Activated CD4-positive, alpha-beta T cell treated with anti-CD3 and anti-CD28 coated beads for 36 hours (primary cell): ENCODE data around the gene SAMD4B. TPM values are rescaled to one million over a fixed set of nuclear protein-coding genes. Genes with fewer than 3 reads are reported as not detected.
A peak's percentile ranks its signal among the peaks of the same experiment; 100 is the strongest.

Experiments
- ATAC-seq: fragments of 200-7000 bp; cut with Tn5 transposase; one replicate; pipeline ENCODE4 v1.10.0; 2021; ENCODE audit warnings: mild to moderate bottlenecking, moderate library complexity
- CTCF ChIA-PET: fragments of 350-600 bp; sonication (Branson Sonifier 250); formaldehyde crosslinking; loops from one replicate; lab custom pipeline; 2021; ENCODE audit warnings: antibody characterized with exemption; lab: Charles Lee
- POLR2A ChIA-PET: fragments of 350-600 bp; sonication (Branson Sonifier 250); formaldehyde crosslinking; loops from one replicate; lab custom pipeline; 2021; ENCODE audit warnings: antibody characterized with exemption, inconsistent platforms; lab: Charles Lee
- DNase-seq: peaks from one replicate; pipeline ENCODE4 v3.0.0-alpha.2; 2020
- H3K27ac Mint-ChIP-seq: one replicate; pipeline ENCODE4 v1.8.0; 2021; ENCODE audit warnings: mixed read lengths
- H3K27me3 Mint-ChIP-seq: one replicate; pipeline ENCODE4 v1.8.0; 2021; ENCODE audit warnings: mixed read lengths
- H3K36me3 Mint-ChIP-seq: one replicate; pipeline ENCODE4 v1.8.0; 2021; ENCODE audit warnings: low read depth, mixed read lengths
- H3K4me1 Mint-ChIP-seq: one replicate; pipeline ENCODE4 v1.8.0; 2021; ENCODE audit warnings: mixed read lengths
- H3K4me3 Mint-ChIP-seq: one replicate; pipeline ENCODE4 v1.8.0; 2021; ENCODE audit warnings: mild to moderate bottlenecking, moderate library complexity, mixed read lengths
- H3K9me3 Mint-ChIP-seq: one replicate; pipeline ENCODE4 v1.8.0; 2021; ENCODE audit warnings: low read depth, mixed read lengths
- intact Hi-C, 2 experiments: fragments of 100-400 bp; cut with DNase I in 1 of 2; cut with micrococcal nuclease in 1 of 2; formaldehyde crosslinking; loops; one replicate each; pipeline versions ENCODE4 v1.14.2 to v1.15.1; 2022 to 2024; cut with DNase I, micrococcal nuclease
- total RNA-seq, 2 experiments: library from RNA; stranded (reverse); gene quantifications; one replicate each; pipeline ENCODE4 v1.2.3, GENCODE V29; 2021

Gene SAMD4B
- total RNA-seq, 2 experiments from 2014 or later, result 45.2 to 46.9 TPM

DNA sequence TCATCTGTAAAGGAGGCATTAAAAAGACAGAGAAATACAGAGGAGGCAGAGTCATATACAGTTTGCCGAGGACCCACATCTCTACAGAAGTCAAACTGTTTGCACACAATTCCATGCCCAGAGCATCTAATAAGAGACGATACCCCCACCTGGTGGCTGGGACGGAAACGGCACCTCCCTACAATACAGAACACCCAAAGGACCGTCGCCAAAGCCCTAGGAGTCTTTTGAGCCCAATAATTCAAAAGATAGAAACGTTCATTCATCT lies 69.5 kb downstream of the SAMD4B start:
- H3K27me3 Mint-ChIP-seq, result no peaks in the 10 kb centered on the region
- H3K27ac Mint-ChIP-seq, result peak overlapping the region; percentile 92
- peak; percentile 56 for ATAC-seq

DNA sequence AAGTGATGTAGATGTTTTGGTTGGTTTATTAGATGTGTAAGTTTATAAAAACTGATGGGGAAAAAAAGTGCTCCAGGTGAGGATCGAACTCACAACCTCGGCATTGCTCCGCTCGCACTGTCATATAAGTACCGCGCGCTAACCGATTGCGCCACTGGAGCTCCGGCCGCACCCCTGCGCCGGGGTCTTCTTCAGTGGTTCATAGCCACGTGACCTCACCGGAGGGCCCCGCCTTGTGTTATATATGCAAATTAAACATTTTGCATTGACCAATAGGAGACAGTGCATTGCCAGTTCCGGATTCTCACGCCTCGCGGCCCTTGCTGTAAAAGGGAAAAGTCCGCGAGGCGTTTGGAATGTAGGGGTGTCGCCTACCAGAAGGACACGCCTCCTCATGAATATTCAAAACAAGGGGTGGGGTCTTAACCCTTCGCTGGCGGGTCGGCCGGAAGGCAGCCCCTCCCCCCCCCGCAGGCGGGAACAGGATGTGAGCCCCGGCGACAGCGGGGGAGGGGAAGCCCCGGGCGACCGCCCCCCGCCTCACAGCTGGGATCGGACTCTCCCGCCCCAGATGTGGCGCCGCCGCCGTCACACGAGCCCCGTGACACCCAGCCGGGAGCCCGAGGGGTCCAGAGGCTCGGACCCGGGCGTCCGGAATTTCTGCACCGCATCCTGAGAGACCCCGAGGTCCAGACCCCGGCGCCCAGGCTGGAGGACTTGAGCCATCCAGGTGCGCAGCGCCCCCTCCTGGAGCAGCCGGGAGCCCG lies 70.1 kb downstream of the SAMD4B start, which contains the start of gene PLEKHG2:
Gene PLEKHG2 (plus strand): TSS at position 570 of the 767 bp plus-strand sequence. CDS start 1,418 bp downstream, outside the sequence.
- peak; percentile 98 for DNase-seq
- H3K27ac Mint-ChIP-seq, result peak within 1 kb of the TSS; percentile 92
- intact Hi-C loops, result loop anchor here (1.0 to 2.0 kb wide), 17 partner anchors 10 to 561 kb away; partner anchors contain the start of genes MED29 (in 2 of the 2), PAF1 (in 2 of the 2), SAMD4B (in 2 of the 2) and EID2 (in 1 of the 2)
- POLR2A ChIA-PET, result interaction anchor here (0.7 to 2.3 kb wide), 6 partner anchors 10 to 24 kb away, joined by 3 to 22 read pairs (median 8); partner anchors contain the start of genes MED29, PAF1 and RPS16
- H3K27me3 Mint-ChIP-seq, result no peaks in the 10 kb centered on the region
- peak within 1 kb of the TSS; percentile 73 for H3K4me3 Mint-ChIP-seq
- peaks cover 32% of the 10 kb centered on the region for H3K4me1 Mint-ChIP-seq
- CTCF ChIA-PET, result interaction anchor here (0.6 to 2.3 kb wide), 13 partner anchors 10 to 84 kb away, joined by 3 to 79 read pairs (median 7); partner anchors contain the start of genes MED29, PAF1 and RPS16
- no peaks in the 10 kb centered on the region for H3K9me3 Mint-ChIP-seq
- ATAC-seq, result peak; percentile 73
- H3K36me3 Mint-ChIP-seq, result peaks cover 36% of the 10 kb centered on the region

More for the DNA sequence above, 69.5 kb downstream of the SAMD4B start:
- DNase-seq, result peak; percentile 95
- H3K36me3 Mint-ChIP-seq, result peaks cover 41% of the 10 kb centered on the region
- intact Hi-C loops, result loop anchor here (1.0 to 2.0 kb wide), 18 partner anchors 9 to 560 kb away; partner anchors contain the start of genes MED29 (in 2 of the 2), PAF1 (in 2 of the 2), SAMD4B (in 2 of the 2) and EID2 (in 1 of the 2)
- peaks cover 32% of the 10 kb centered on the region for H3K4me1 Mint-ChIP-seq
- no peaks in the 10 kb centered on the region for H3K9me3 Mint-ChIP-seq
- peak overlapping the region; percentile 73 for H3K4me3 Mint-ChIP-seq
- ChIA-PET CTCF (interaction anchor here (0.8 to 2.3 kb wide), 15 partner anchors 10 to 122 kb away, joined by 3 to 79 read pairs (median 5); partner anchors contain the start of genes MED29, PAF1 and RPS16), POLR2A (interaction anchor here (0.7 to 2.3 kb wide), 7 partner anchors 10 to 24 kb away, joined by 3 to 22 read pairs (median 4); partner anchors contain the start of genes MED29, PAF1 and RPS16)

DNA sequence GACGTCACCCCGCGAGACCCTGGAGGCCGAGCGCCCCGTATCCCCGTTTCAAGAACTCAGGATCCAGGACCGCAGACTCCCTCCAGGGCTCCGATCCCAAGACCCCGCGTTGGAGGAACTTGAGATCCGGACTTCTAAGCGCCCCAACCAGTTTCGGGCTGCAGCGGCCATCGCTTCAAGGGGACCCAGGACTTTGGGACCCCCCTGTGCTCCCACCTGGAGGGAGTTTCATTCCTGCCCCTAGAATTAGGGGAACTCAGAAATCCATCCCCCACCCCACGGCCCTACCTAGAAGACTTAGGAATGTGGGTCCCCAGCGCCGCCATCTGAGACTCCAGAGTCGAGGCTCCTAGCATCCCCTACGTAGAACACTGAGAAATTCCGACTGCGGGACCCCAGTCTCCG lies 70.6 kb downstream of the SAMD4B start:
- intact Hi-C loops, result loop anchor here (1.0 to 2.0 kb wide), 17 partner anchors 11 to 562 kb away; partner anchors contain the start of genes MED29 (in 2 of the 2), PAF1 (in 2 of the 2), SAMD4B (in 2 of the 2) and EID2 (in 1 of the 2)
- no peaks in the 10 kb centered on the region for H3K27me3 Mint-ChIP-seq
- H3K9me3 Mint-ChIP-seq, result no peaks in the 10 kb centered on the region
- peaks cover 33% of the 10 kb centered on the region for H3K36me3 Mint-ChIP-seq
- H3K27ac Mint-ChIP-seq, result peak overlapping the region; percentile 92
- H3K4me3 Mint-ChIP-seq, result peak overlapping the region; percentile 73
- peaks cover 32% of the 10 kb centered on the region for H3K4me1 Mint-ChIP-seq
- DNase-seq (peak; percentile 34), ATAC-seq (no peak)
- CTCF ChIA-PET, result interaction anchor here (1.1 to 2.3 kb wide), 7 partner anchors 11 to 59 kb away, joined by 3 to 79 read pairs (median 9); partner anchors contain the start of genes MED29, PAF1 and RPS16
- POLR2A ChIA-PET, result interaction anchor here (2.1 to 2.3 kb wide), 3 partner anchors 11 to 22 kb away, joined by 13 to 22 read pairs (median 18); partner anchors contain the start of genes MED29 and PAF1

DNA sequence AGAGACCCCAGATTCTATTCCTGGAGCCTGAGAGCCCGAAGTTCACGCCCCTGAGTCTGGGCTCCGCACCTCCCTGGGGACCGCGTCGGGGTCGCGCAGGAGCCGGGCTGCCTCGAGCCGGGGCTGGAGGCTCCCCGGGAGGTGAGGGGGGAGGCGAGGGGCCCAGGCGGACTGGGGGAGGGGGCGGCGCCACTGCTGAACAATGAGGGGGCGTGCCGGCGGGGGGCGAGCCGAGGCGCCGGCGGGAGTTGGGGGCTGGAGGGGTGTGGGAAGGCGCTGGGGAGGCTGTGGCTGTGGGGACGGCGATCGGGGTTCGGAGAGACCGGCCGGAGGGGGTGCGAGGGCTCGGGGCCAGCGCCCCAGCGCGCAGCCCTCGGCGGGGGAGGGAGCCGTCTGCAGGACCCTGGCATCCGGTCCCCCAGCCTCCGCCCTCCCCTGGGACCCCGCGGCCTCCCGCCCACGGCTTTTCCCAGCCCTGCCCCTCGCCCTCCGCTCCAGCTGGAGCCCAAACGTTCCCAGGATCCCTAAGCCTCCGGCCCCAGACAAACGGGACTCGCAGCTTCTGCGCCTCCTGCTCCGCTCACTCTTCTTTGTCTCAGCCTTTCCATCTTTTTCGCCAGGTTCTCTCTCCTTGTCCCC lies 71.2 kb downstream of the SAMD4B start:
- peaks cover 32% of the 10 kb centered on the region for H3K4me1 Mint-ChIP-seq
- ATAC-seq (no peak), DNase-seq (peak; percentile 53)
- peaks cover 27% of the 10 kb centered on the region for H3K36me3 Mint-ChIP-seq
- no peaks in the 10 kb centered on the region for H3K9me3 Mint-ChIP-seq
- intact Hi-C loops, result loop anchor here (2.0 kb wide), 2 partner anchors 17 to 483 kb away; partner anchors contain the start of genes MRPS12 (in 1 of the 2) and SARS2 (in 1 of the 2)
- peak overlapping the region; percentile 92 for H3K27ac Mint-ChIP-seq
- no peaks in the 10 kb centered on the region for H3K27me3 Mint-ChIP-seq
- ChIA-PET POLR2A (interaction anchor here (1.1 kb wide), 1 partner anchor 22 kb away, joined by 3 read pairs; the partner anchor contains the start of gene RPS16), CTCF (interaction anchor here (0.9 kb wide), 1 partner anchor 11 kb away, joined by 3 read pairs; no protein-coding TSS in a partner anchor)
- H3K4me3 Mint-ChIP-seq, result peak overlapping the region; percentile 73

DNA sequence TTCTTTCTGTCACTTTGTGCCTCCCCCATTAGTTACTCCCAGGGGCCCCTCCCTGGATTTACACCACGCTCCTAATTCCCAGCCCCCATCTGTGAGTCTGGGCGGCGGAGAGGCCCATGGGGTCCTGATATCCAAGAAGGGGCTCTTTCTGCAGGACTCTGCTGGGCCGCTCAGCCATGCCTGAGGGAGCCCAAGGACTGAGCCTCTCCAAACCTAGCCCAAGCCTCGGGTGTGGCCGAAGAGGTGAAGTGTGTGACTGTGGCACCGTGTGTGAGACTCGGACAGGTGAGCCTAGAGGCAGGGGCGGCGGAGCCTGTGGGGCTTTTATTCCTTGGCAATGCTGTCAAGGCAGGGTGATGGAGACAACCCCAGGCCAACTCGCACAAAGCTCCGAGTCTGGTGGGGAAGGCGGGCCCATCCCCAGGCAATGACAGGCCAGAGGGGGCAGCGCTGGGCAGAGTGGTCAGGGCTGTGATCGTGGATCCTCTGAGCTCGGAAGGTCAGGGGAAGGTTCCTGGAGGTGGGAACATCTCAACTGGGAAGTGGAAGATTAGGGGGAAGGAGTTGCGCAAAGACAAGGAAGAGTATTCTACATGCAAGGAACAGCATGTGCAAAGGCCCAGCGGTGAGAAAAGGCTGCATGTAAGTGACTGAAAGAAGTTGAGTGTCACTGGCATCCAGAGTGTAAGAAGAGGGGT lies 71.8 kb downstream of the SAMD4B start:
- Mint-ChIP-seq H3K27ac (peak overlapping the region; percentile 77), H3K4me3 (peak overlapping the region; percentile 73), H3K9me3 (no peaks in the 10 kb centered on the region), H3K4me1 (peaks cover 32% of the 10 kb centered on the region), H3K27me3 (no peaks in the 10 kb centered on the region), H3K36me3 (peaks cover 23% of the 10 kb centered on the region)
- no peak for DNase-seq
- ChIA-PET POLR2A (interaction anchor here (1.1 kb wide), 1 partner anchor 22 kb away, joined by 3 read pairs; the partner anchor contains the start of gene RPS16), CTCF (interaction anchor here (0.6 to 0.9 kb wide), 4 partner anchors 10 to 86 kb away, joined by 3 read pairs; no protein-coding TSS in a partner anchor)
- no peak for ATAC-seq
- intact Hi-C loops, result loop anchor here (2.0 kb wide), 2 partner anchors 17 to 483 kb away; partner anchors contain the start of genes MRPS12 (in 1 of the 2) and SARS2 (in 1 of the 2)

DNA sequence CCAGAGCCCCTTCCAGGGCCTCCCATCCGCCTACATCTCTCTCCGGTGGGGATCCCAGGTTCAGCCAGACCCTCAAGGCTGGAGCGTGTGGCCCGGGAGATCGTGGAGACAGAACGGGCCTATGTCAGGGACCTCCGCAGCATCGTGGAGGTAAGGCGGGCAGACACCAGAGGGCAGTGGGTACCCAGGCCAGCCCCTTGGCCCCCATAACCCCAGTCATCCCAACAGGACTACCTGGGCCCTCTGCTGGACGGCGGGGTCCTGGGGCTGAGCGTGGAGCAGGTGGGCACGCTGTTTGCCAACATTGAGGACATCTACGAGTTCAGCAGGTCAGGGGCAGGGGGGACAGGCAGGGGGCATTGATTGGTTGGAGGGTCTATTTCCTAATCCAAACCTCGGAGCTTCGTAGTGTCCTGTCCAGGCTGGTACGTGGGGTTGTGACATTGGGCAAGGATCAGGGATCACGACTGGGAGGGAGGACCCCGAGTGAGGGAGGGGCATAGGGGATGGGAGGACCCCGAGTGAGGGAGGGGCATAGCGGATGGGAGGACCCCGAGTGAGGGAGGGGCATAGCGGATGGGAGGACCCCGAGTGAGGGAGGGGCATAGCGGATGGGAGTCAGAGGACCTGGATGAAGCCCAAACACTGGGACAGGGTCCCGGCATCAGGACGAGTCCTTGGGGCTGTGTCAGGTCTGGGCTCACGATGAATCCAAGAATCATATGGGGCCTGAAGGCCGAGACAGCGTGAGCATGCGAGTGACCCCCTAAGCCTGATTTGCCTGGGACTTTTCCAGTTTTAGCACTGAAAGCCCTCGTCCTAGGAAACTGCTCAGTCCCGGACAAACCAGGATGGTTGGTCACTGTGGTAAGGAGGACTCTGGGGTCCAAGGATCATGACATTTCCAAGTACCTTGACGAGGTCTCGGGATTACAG lies 73.2 kb downstream of the SAMD4B start:
- H3K4me3 Mint-ChIP-seq, result no peak overlapping the region
- H3K27me3 Mint-ChIP-seq, result no peaks in the 10 kb centered on the region
- intact Hi-C loops, result no loop called here
- H3K27ac Mint-ChIP-seq, result no peak overlapping the region
- H3K4me1 Mint-ChIP-seq, result peaks cover 29% of the 10 kb centered on the region
- DNase-seq (no peak), ATAC-seq (no peak)
- H3K9me3 Mint-ChIP-seq, result no peaks in the 10 kb centered on the region
- CTCF ChIA-PET, result interaction anchor here (0.6 to 1.2 kb wide), 3 partner anchors 12 to 18 kb away, joined by 3 read pairs; no protein-coding TSS in a partner anchor
- POLR2A ChIA-PET, result no interaction called here
- H3K36me3 Mint-ChIP-seq, result peaks cover 23% of the 10 kb centered on the region

DNA sequence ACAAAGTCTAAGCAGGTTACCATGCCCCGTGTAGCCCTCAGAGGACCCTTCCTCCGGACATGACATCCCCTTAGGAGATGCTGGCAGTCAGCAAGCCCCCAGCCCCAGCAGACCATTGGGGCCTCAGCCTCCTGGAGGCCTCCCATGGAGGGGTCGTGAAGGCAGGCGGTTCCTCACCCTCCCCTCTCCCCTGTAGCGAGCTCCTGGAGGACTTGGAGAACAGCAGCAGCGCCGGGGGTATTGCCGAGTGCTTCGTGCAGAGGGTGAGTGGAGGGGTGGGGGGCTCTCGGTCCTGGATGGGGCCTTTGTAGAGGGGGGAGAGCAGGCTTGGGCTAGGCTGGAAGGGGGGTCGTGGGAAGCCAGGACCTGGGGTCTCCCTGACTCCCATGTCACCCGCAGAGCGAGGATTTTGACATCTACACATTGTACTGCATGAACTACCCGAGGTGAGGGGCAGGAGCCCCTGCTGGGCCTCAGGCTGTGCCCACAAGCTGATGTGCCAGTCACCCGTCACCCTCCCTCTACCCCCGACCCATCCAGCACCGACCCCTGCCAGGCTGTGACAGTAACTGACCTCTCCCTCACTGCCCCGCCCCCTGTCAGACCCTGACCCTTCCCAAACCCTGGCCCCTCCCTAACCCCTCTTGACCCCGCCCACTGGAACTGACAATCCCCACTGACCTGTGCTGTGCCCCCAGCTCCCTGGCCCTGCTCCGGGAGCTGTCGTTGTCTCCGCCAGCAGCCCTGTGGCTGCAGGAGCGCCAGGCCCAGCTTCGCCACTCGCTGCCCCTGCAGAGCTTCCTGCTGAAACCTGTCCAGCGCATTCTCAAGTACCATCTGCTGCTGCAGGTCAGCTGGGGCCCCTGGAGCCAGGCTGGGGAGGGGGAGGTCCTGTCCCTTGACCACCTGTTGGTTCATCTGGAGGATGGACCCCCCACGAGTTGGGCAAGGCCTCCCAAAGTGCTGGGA lies 74.2 kb downstream of the SAMD4B start:
- intact Hi-C loops, result no loop called here
- ATAC-seq (no peak), DNase-seq (no peak)
- Mint-ChIP-seq H3K4me3 (no peak overlapping the region), H3K27me3 (no peaks in the 10 kb centered on the region), H3K36me3 (peaks cover 20% of the 10 kb centered on the region), H3K4me1 (peaks cover 18% of the 10 kb centered on the region), H3K9me3 (no peaks in the 10 kb centered on the region), H3K27ac (no peak overlapping the region)
- CTCF ChIA-PET, result interaction anchor here (1.2 kb wide), 1 partner anchor 11 kb away, joined by 3 read pairs; no protein-coding TSS in a partner anchor
- POLR2A ChIA-PET, result interaction anchor here (0.7 kb wide), 1 partner anchor 11 kb away, joined by 3 read pairs; no protein-coding TSS in a partner anchor

DNA sequence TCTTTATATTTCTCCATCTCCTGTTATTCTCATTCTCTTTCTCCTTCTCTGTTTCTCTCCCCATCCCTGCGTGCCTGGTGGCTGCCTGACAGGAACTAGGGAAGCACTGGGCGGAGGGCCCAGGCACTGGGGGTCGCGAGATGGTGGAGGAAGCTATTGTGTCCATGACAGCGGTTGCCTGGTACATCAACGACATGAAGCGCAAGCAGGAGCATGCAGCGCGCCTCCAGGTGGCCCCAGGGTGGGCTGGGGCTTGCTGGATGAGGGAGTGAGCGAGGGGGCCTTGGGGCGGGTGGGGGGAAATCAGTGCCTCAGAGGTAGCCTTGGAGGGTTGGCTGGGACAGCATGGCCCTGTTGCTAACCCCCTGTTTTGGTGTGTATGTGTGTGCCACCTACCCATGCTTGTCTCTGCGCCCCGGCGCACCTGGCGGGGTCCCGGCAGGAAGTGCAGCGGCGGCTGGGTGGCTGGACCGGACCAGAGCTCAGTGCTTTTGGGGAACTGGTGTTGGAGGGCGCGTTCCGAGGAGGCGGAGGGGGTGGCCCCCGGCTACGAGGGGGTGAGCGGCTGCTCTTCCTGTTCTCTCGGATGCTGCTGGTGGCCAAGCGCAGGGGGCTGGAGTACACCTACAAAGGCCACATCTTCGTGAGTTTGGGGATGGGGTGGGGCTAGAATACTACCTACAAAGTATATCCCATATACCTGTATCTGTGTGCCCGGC lies 75.4 kb downstream of the SAMD4B start:
- Mint-ChIP-seq H3K27ac (no peak overlapping the region), H3K4me3 (no peak overlapping the region), H3K36me3 (peaks cover 22% of the 10 kb centered on the region), H3K9me3 (no peaks in the 10 kb centered on the region), H3K4me1 (peaks cover 15% of the 10 kb centered on the region), H3K27me3 (no peaks in the 10 kb centered on the region)
- ChIA-PET POLR2A (interaction anchor here (0.7 to 1.2 kb wide), 2 partner anchors 10 to 26 kb away, joined by 3 read pairs; partner anchors contain the start of genes MED29 and PAF1), CTCF (no interaction called here)
- ATAC-seq (no peak), DNase-seq (no peak)
- intact Hi-C loops, result no loop called here
